GM21423 (cell line): ENCODE results near the gene ZNF189.

Source experiments
- ATAC-seq: cut with Tn5 transposase; IDR thresholded peaks from one replicate; pipeline ENCODE4 v1.9.1; 2021; ENCODE audit warnings: mild to moderate bottlenecking, moderate library complexity; ENCODE audit not compliant: unreplicated experiment

The ZNF189 gene

GRCh38 chr9:101448680-101449070, 50.0 kb downstream of the ZNF189 start:
- ATAC-seq = no peak

- ATAC-seq = peak; percentile 98
These were observed 50.5 kb downstream of the ZNF189 start for GRCh38 chr9:101449071-101449721.

GRCh38 chr9:101450931-101451330, 52.3 kb downstream of the ZNF189 start:
- no peak for ATAC-seq

GRCh38 chr9:101451498-101451897, 52.8 kb downstream of the ZNF189 start:
- ATAC-seq = no peak

- no peak for ATAC-seq
These were observed 55.3 kb downstream of the ZNF189 start for GRCh38 chr9:101453776-101454570.

- ATAC-seq = no peak
These were observed 57.1 kb downstream of the ZNF189 start for GRCh38 chr9:101455656-101456240.

- ATAC-seq = no peak
These were observed 58.4 kb downstream of the ZNF189 start for GRCh38 chr9:101457003-101457402.

- ATAC-seq = peak; percentile 84
These were observed 60.4 kb downstream of the ZNF189 start for GRCh38 chr9:101458963-101459631.
